HG02798 (cell line): ENCODE measurements around the gene USP40.

Experiments
- ATAC-seq: cut with Tn5 transposase; IDR thresholded peaks from one replicate; pipeline ENCODE4 v1.9.1; 2021; ENCODE audit warnings: mild to moderate bottlenecking; ENCODE audit not compliant: unreplicated experiment, poor library complexity

Gene USP40

DNA sequence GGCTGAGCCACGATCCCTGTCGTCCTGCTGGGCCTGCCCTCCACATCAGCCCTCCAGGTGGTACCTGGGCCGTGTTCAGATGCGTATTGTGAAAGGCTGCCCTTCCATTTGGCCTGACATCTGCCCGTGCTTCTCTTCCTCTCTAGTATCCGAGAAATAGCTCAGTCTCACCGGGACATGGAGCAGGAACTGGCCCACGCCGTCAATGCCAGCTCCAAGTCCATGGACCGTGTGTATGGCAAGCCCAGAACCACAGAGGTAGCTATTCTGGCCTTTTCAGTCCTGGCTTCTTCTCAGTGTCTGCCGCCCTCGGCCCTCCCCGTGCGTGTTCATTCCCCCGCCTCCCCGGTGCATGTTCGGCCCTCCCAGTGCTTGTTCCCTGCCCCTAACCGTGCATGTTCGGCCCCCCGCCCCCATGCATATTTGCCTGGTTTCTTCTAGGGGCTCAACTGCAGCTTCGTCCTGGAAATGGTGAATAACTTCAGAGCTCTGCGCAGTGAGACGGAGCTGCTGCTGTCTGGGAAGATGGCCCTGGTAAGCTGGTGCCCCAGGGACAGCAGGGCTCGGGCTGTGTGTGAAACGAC is 104.3 kb downstream of the USP40 start:
- ATAC-seq: no peak

- ATAC-seq: no peak
These were observed 105.1 kb downstream of the USP40 start for GRCh38 chr2:233461481-233461891.

GRCh38 chr2:233460726-233461441 is 105.7 kb downstream of the USP40 start:
- no peak for ATAC-seq

GRCh38 chr2:233459426-233459825 is 107.2 kb downstream of the USP40 start:
- ATAC-seq: no peak

DNA sequence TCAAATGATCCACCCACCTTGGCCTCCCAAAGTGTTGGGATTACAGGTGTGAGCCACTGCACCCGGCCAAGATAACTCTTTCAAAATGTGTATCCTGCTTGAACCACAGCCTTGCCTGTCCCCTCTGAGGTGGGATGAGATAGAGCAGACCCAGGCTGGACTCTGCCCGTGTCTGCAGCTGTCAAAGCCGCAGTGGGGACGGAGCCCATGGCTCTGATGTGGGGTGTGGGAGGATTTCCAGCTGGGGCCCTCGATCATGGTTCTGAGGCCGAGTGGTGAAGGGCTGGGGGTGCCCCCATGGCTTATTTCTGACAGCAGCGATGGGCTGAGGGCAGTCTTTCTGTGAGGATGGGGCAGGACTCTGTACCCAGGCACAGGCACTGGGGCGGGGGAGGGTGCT is 107.8 kb downstream of the USP40 start:
- ATAC-seq: no peak

DNA sequence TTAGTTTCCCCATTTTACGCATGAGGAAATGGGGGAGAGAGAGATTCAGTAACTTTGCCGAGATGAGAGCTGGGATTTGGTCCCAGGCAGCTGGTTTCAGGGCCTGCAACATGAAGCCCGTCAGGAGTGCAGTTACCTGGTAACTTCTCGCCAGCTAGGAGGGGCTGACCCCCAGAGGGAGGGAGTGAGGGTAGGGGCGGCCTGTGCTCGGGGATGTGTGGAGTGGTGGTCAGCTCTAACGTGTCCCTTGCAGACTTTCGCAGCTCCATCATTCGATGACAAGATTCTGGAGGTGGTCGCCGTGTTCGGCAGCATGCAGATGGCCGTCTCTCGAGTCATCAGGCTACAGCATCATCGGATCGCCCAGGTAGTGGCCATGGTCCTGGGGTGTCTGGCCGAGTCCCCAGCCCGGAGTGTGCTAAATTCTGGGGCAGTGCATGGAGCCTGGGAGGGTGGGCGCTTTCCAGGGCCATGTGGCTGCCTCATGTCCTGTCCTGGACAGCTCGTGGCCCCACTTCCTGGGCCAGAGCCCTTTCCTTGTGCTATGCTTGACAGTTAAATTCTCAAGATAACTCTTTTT is 108.5 kb downstream of the USP40 start:
- ATAC-seq: no peak

DNA sequence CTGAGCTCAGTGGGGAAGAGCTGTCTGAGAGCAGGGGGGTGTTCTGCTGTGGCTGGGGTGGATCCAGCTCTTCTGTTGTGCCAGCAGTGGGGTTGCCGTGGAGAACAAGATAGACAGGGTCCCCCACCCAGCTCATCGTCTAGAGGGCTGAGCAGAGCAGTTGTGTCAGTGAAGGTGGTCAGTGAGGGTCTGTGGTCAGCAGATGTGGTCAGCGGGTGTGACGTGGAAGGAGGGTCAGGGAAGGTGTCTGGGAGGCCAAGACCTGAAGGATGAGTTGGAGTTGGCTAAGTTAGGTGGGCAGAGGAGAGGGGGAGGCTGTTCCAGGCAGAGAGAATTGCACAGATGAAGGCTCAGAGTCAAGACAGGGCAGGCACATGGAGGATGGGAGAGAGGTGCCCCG is 109.2 kb downstream of the USP40 start:
- ATAC-seq: no peak

DNA sequence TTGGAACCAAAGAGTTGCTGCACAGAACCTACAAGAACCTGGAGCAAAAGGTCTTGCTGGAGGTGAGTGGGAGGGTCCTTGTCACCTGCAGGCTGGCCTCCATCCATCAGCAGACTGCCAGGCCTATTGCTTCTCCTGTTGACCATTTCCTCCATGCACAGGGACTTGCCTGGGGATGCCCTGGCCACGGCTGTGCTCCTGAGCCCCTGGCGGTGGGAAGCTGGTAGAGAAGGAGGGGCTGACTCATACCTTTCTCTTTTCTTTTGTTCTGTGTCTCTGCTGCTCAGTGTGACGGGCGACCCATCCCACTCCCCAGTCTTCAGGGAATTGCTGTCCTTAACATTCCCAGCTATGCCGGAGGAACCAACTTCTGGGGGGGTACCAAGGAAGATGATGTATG is 109.6 kb downstream of the USP40 start:
- no peak for ATAC-seq

- ATAC-seq: no peak
These were observed 110.5 kb downstream of the USP40 start for GRCh38 chr2:233456111-233456510.

- ATAC-seq: no peak
These were observed 111.1 kb downstream of the USP40 start for GRCh38 chr2:233455491-233455890.

DNA sequence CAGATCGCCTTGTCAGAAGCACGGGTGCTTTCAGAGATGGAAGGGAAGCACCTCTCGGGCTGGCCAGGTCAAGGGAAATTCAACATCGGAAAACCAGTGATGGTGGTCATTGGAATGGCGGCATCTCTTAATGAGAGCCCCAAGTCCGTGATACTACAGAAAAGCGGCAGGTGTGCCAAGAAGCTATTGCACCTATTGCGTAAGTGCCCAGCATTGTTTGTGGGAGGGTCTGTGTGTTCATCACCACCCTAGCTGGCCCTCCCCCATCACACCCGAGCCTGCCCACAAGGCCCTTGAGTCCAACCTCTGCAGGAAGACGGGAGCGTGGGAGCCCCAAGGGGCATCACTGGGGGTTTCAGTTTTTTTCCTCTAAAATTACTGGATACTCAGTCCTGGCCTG is 111.6 kb downstream of the USP40 start:
- no peak for ATAC-seq

DNA sequence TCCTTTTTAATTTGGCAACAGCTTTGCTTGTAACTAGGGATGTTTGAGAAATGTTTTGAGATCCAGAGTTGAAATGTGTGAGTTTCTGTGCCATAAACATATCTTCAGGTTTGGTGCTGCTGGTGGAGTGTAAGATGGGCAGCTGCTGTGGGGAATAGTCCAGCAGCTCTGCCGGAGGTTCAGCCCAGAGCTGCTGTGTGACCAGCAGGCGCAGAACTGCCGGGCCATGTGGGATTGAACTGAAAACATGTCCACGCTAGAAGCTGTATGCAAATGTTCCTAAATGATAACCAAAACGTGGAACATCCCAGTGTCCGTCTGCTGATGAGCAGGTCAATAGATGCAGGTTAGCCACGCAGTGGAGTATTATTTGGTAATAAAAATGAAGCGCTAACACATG is 112.7 kb downstream of the USP40 start:
- no peak for ATAC-seq

GRCh38 chr2:233453111-233453915 is 113.3 kb downstream of the USP40 start:
- no peak for ATAC-seq

DNA sequence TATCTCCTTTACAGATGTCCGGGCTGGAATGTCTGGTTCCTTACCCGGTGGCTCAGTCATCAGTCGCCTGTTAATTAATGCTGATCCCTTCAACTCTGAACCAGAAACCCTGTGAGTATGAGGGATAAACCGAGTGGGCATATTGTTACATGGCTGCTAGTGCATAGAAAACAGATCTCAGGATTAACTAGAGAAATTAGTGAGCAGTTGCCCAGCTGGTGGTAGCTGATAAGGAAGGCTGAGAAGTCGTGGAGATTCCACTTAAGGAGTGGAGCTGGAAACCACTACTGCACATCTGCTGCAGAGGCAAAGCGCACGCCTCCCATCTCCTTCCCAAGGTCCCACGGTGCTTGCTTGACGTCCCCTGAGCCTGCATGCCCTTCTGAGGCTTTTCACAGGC is 114.6 kb downstream of the USP40 start:
- ATAC-seq: no peak

DNA sequence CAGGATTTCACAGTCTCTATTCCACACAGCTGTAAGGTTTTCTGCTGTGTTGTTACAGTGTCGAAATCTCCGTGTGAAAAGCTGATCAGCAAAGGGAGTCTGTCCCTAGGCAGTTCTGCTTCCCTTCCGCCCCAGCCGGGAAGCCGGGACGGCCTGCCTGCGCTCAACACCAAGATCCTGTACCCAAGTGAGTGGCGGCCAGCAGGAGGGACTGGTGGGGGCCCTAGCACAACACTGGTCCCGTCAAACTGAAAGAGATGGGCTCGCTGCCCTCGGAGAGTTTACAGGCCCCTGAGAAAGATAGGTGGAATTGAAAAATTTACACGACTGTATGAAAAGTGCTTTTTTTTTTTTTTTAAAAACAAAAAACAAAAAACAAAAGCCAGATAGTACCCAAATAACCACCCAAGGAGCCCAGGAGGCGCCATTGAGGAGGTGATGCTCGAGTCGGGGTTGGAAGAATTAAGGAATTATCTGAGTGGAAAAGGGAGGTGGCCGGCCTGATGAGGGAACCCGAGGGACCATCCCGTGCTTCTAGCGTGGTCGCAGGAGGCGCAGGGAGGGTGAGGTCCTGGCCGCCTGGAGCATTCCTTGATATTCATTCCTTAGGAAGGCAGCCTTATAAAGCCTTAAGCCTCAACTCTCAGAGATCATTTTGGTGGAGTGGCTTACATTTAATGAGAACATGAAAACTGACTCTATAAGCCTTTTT is 115.6 kb downstream of the USP40 start:
- no peak for ATAC-seq

GRCh38 chr2:233449921-233450863 is 116.4 kb downstream of the USP40 start:
- ATAC-seq: no peak

- no peak for ATAC-seq
These were observed 117.3 kb downstream of the USP40 start for GRCh38 chr2:233449081-233449901.

GRCh38 chr2:233448575-233448974 is 118.0 kb downstream of the USP40 start:
- ATAC-seq: no peak

- ATAC-seq: no peak
These were observed 118.4 kb downstream of the USP40 start for GRCh38 chr2:233448220-233448559.
